ENCODE measurements around the gene KRTAP5-9.

- TF ChIP-seq CTCF (IDR thresholded peaks at IDR 0.05; ENCODE audit: control extremely low read depth in 1 of 3, insufficient read depth in 1 of 3, low read depth in 1 of 3, low read length in 3 of 3) (no peak), CHD2 (IDR thresholded peaks at IDR 0.05; ENCODE audit: low read length) (no peak), TEAD4 (IDR thresholded peaks at IDR 0.05; ENCODE audit: low read depth, low read length) (no peak), POLR2AphosphoS5 (IDR thresholded peaks at IDR 0.05; ENCODE audit: low read depth, low read length) (no peak), POLR2A (IDR thresholded peaks at IDR 0.05; ENCODE audit: control extremely low read depth in 1 of 2, low read depth in 2 of 2, low read length in 2 of 2) (no peak), BRCA1 (IDR thresholded peaks at IDR 0.05; ENCODE audit: low read depth, low read length) (no peak), SP2 (IDR thresholded peaks at IDR 0.05; ENCODE audit: low read length) (no peak), EGR1 (IDR thresholded peaks at IDR 0.05; ENCODE audit: borderline replicate concordance, low read depth, low read length) (no peak), SP1 (IDR thresholded peaks at IDR 0.05; ENCODE audit: low read depth, low read length) (no peak), YY1 (IDR thresholded peaks at IDR 0.05; ENCODE audit: low read depth, low read length) (no peak), SIN3A (conservative IDR thresholded peaks at IDR 0.05 in 1 of 2, IDR thresholded peaks at IDR 0.05 in 1 of 2; ENCODE audit: low read depth in 1 of 2, low read length in 2 of 2) (no peak), KDM4A (IDR thresholded peaks at IDR 0.05; ENCODE audit: low read depth, low read length, severe bottlenecking) (no peak), EZH2 (IDR thresholded peaks at IDR 0.05; ENCODE audit: low read depth, low read length, severe bottlenecking) (no peak), NRF1 (IDR thresholded peaks at IDR 0.05; ENCODE audit: low read depth, low read length) (no peak)
These were observed 16.1 kb upstream of the KRTAP5-9 start for GRCh38 chr11:71532036-71532610.

Measured in H1 (cell line).